GM19099 (cell line): ENCODE data around the gene GOSR1.

Experiments
- POLR2A ChIP-seq: IDR thresholded peaks from 3 replicates; pipeline ENCODE4 v1.6.1; 2011; ENCODE audit warnings: low read depth; ENCODE audit not compliant: insufficient read length; ENCODE audit errors: extremely low read depth

Gene GOSR1

GRCh38 chr17:30477083-30477773 is at the start of gene GOSR1:
Gene GOSR1, plus strand, starts transcription at chr17:30477408. Its CDS starts 26 bp downstream, at chr17:30477434.
- TF ChIP-seq POLR2A = peak; percentile 93

- TF ChIP-seq POLR2A = no peak
Observed at GRCh38 chr17:30427611-30428010, 49.6 kb upstream of the GOSR1 start.

GRCh38 chr17:30429155-30429554 is 48.1 kb upstream of the GOSR1 start:
- TF ChIP-seq POLR2A = no peak

- no peak for TF ChIP-seq POLR2A
Observed at GRCh38 chr17:30433514-30433913, 43.7 kb upstream of the GOSR1 start.

- TF ChIP-seq POLR2A = no peak
Observed at GRCh38 chr17:30436729-30437128, 40.5 kb upstream of the GOSR1 start.

- TF ChIP-seq POLR2A = no peak
Observed at GRCh38 chr17:30443721-30444120, 33.5 kb upstream of the GOSR1 start.

GRCh38 chr17:30449480-30449879 is 27.7 kb upstream of the GOSR1 start:
- no peak for TF ChIP-seq POLR2A

- no peak for TF ChIP-seq POLR2A
Observed at GRCh38 chr17:30450125-30451027, 26.8 kb upstream of the GOSR1 start.

GRCh38 chr17:30454635-30455034 is 22.6 kb upstream of the GOSR1 start:
- no peak for TF ChIP-seq POLR2A

- TF ChIP-seq POLR2A = no peak
Observed at GRCh38 chr17:30458371-30458770, 18.8 kb upstream of the GOSR1 start.

- no peak for TF ChIP-seq POLR2A
Observed at GRCh38 chr17:30468465-30468864, 8.7 kb upstream of the GOSR1 start.

GRCh38 chr17:30472238-30472890 is 4.8 kb upstream of the GOSR1 start:
- no peak for TF ChIP-seq POLR2A

GRCh38 chr17:30475206-30475605 is 2.0 kb upstream of the GOSR1 start:
- TF ChIP-seq POLR2A = no peak

GRCh38 chr17:30476726-30477082 is 504 bp upstream of the GOSR1 start:
- no peak for TF ChIP-seq POLR2A

- no peak for TF ChIP-seq POLR2A
Observed at GRCh38 chr17:30477774-30478115, 537 bp downstream of the GOSR1 start.

- no peak for TF ChIP-seq POLR2A
Observed at GRCh38 chr17:30482555-30482954, 5.3 kb downstream of the GOSR1 start.
